PFSK-1 (cell line): Measurements from ENCODE around the gene GCN1.

Experiments used
- FOXP2 ChIP-seq: optimal IDR thresholded peaks from 2 replicates; pipeline ENCODE3; 2011; ENCODE audit warnings: borderline replicate concordance, control low read depth, inconsistent platforms; ENCODE audit not compliant: insufficient read depth; ENCODE audit errors: extremely low read length, extremely low read depth
- POLR2AphosphoS5 ChIP-seq: IDR thresholded peaks from 2 replicates; pipeline ENCODE4 v1.6.1; 2012; ENCODE audit warnings: low read depth, mild to moderate bottlenecking, control low read depth, low read length, moderate library complexity
- SIN3A ChIP-seq: IDR thresholded peaks from 2 replicates; pipeline ENCODE4 v1.6.1; 2012; ENCODE audit warnings: mild to moderate bottlenecking, low read length, moderate library complexity, borderline replicate concordance; ENCODE audit not compliant: insufficient read depth
- TAF1 ChIP-seq: IDR thresholded peaks from 2 replicates; pipeline ENCODE4 v1.6.1; 2012; ENCODE audit warnings: low read length, control low read depth, borderline replicate concordance; ENCODE audit not compliant: insufficient read depth
- TF ChIP-seq, protein P1 (sequence below), 2 experiments: IDR thresholded peaks; 2 replicates each; pipeline versions ENCODE4 v1.6.1 to v1.8.0; 2011 to 2012; ENCODE audit warnings: low read depth in 2 of 2, low read length in 2 of 2, control low read depth in 1 of 2, inconsistent platforms in 1 of 2, mild to moderate bottlenecking in 1 of 2, moderate library complexity in 1 of 2; ENCODE audit not compliant: insufficient read depth in 1 of 2

DNA sequence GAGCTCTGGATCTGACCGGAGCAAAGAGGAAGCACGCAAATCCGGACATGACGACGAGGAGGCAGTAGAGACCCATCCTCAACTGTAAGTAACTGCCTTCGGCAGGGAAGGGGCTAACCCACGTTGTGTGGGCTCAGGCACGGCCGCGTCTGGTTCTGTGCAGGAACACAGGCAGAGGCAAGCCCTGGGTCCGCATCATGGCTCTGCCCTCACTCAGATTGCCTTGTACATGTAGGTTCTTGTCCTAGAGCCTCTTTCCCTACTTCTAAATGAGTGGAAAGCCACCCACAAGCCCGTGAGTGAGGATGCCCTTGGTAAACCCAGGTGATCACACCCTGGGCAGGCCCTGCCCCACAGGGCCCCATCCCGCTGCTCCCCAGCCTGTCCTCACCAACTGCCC lies 15.3 kb upstream of the GCN1 start:
- TF ChIP-seq TAF1 (no peak), POLR2AphosphoS5 (no peak), SIN3A (no peak), FOXP2 (no peak)
- TF ChIP-seq, protein P1, sequence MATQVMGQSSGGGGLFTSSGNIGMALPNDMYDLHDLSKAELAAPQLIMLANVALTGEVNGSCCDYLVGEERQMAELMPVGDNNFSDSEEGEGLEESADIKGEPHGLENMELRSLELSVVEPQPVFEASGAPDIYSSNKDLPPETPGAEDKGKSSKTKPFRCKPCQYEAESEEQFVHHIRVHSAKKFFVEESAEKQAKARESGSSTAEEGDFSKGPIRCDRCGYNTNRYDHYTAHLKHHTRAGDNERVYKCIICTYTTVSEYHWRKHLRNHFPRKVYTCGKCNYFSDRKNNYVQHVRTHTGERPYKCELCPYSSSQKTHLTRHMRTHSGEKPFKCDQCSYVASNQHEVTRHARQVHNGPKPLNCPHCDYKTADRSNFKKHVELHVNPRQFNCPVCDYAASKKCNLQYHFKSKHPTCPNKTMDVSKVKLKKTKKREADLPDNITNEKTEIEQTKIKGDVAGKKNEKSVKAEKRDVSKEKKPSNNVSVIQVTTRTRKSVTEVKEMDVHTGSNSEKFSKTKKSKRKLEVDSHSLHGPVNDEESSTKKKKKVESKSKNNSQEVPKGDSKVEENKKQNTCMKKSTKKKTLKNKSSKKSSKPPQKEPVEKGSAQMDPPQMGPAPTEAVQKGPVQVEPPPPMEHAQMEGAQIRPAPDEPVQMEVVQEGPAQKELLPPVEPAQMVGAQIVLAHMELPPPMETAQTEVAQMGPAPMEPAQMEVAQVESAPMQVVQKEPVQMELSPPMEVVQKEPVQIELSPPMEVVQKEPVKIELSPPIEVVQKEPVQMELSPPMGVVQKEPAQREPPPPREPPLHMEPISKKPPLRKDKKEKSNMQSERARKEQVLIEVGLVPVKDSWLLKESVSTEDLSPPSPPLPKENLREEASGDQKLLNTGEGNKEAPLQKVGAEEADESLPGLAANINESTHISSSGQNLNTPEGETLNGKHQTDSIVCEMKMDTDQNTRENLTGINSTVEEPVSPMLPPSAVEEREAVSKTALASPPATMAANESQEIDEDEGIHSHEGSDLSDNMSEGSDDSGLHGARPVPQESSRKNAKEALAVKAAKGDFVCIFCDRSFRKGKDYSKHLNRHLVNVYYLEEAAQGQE (IDR thresholded peaks at IDR 0.05; ENCODE audit: insufficient read depth in 1 of 2, low read depth in 2 of 2, low read length in 2 of 2): no peak
